Astrocyte of the hippocampus (primary cell): Measurements from ENCODE around the gene TTLL11.
"Not testable (repeated sequence)": the region's sequence is repeated elsewhere in the genome, so short reads cannot be mapped to it uniquely, and the experiment has no call there.

Experiments used
- DNase-seq: peaks from one replicate; pipeline ENCODE4 v3.0.0; 2011; ENCODE audit warnings: low read depth, low spot score

The TTLL11 gene

GRCh38 chr9:122005597-122005996 is 87.5 kb downstream of the TTLL11 start:
- peak; percentile 42 for DNase-seq

- DNase-seq, result no peak
Observed at GRCh38 chr9:122004589-122004988, 88.5 kb downstream of the TTLL11 start.

- peak; percentile 46 for DNase-seq
Observed at GRCh38 chr9:122001491-122002201, 91.5 kb downstream of the TTLL11 start.

GRCh38 chr9:122000526-122000925 is 92.6 kb downstream of the TTLL11 start:
- not testable (repeated sequence) for DNase-seq

- no peak for DNase-seq
Observed at GRCh38 chr9:121999556-121999955, 93.6 kb downstream of the TTLL11 start.

- no peak for DNase-seq
Observed at GRCh38 chr9:121998513-121999049, 94.5 kb downstream of the TTLL11 start.

- DNase-seq, result peak; percentile 34
Observed at GRCh38 chr9:121997791-121998190, 95.3 kb downstream of the TTLL11 start.

GRCh38 chr9:121996783-121997182 is 96.3 kb downstream of the TTLL11 start:
- DNase-seq, result no peak

- no peak for DNase-seq
Observed at GRCh38 chr9:121995997-121996396, 97.1 kb downstream of the TTLL11 start.

GRCh38 chr9:121992571-121993212 is 100.4 kb downstream of the TTLL11 start:
- peak; percentile 85 for DNase-seq

- no peak for DNase-seq
Observed at GRCh38 chr9:121991307-121991661, 101.8 kb downstream of the TTLL11 start.

- no peak for DNase-seq
Observed at GRCh38 chr9:121990600-121991306, 102.4 kb downstream of the TTLL11 start.

GRCh38 chr9:121989010-121989409 is 104.1 kb downstream of the TTLL11 start:
- DNase-seq, result peak; percentile 72

GRCh38 chr9:121987314-121987713 is 105.8 kb downstream of the TTLL11 start:
- DNase-seq, result no peak

- peak; percentile 68 for DNase-seq
Observed at GRCh38 chr9:121985792-121986494, 107.2 kb downstream of the TTLL11 start.

GRCh38 chr9:121984726-121985402 is 108.2 kb downstream of the TTLL11 start:
- peak; percentile 71 for DNase-seq

- no peak for DNase-seq
Observed at GRCh38 chr9:121983736-121984135, 109.4 kb downstream of the TTLL11 start.

GRCh38 chr9:121981118-121981883 is 111.8 kb downstream of the TTLL11 start:
- no peak for DNase-seq

GRCh38 chr9:121980665-121981064 is 112.4 kb downstream of the TTLL11 start:
- DNase-seq, result not testable (repeated sequence)

- DNase-seq, result no peak
Observed at GRCh38 chr9:121979736-121980135, 113.4 kb downstream of the TTLL11 start.
